H1 (cell line): ENCODE results near the gene LYZL4. TPM values are rescaled to one million over a fixed set of nuclear protein-coding genes. Genes with fewer than 3 reads are reported as not detected.

Experiments used
- CTCF ChIA-PET: fragments of 300-600 bp; sonication (Branson Sonifier 250); formaldehyde crosslinking; loops from one replicate; lab custom pipeline; 2021; ENCODE audit not compliant: partially characterized antibody; lab: Charles Lee
- POLR2A ChIA-PET: fragments of 300-600 bp; sonication (Branson Sonifier 250); formaldehyde crosslinking; loops from one replicate; lab custom pipeline; 2021; ENCODE audit warnings: inconsistent platforms; ENCODE audit not compliant: partially characterized antibody; lab: Charles Lee
- DNase-seq, 2 experiments: peaks; one replicate each; pipeline versions ENCODE4 v3.0.0 to v3.0.0-alpha.2; 2010 to 2022; ENCODE audit warnings: low spot score in 2 of 2, low read depth in 1 of 2, mixed read lengths in 1 of 2
- FAIRE-seq: peaks from 2 replicates; lab custom pipeline; 2011; peaks lifted over from hg19 to GRCh38; lab: Jason Lieb, UNC
- H2AFZ ChIP-seq: 2 replicates; pipeline ENCODE4 v1.8.1; 2012; ENCODE audit warnings: low read length, inconsistent platforms
- H2AK5ac ChIP-seq: 2 replicates; pipeline ENCODE4 v1.6.1; 2013; ENCODE audit warnings: low read depth, low read length
- H2BK120ac ChIP-seq: replicated peaks from 2 replicates; pipeline ENCODE3; 2013; ENCODE audit warnings: low read depth, low read length, inconsistent platforms
- H2BK12ac ChIP-seq: 2 replicates; pipeline ENCODE4 v1.6.1; 2013; ENCODE audit warnings: low read depth, low read length
- H2BK15ac ChIP-seq: 2 replicates; pipeline ENCODE4 v1.6.1; 2013; ENCODE audit warnings: low read length
- H2BK20ac ChIP-seq: 2 replicates; pipeline ENCODE4 v1.6.1; 2013; ENCODE audit warnings: low read length
- H2BK5ac ChIP-seq: 2 replicates; pipeline ENCODE4 v1.6.1; 2013; ENCODE audit warnings: low read depth, low read length
- H3K14ac ChIP-seq: 2 replicates; pipeline ENCODE4 v1.6.1; 2013; ENCODE audit warnings: inconsistent platforms; ENCODE audit not compliant: insufficient read length
- H3K18ac ChIP-seq: 2 replicates; pipeline ENCODE4 v1.6.1; 2013; ENCODE audit warnings: low read length; ENCODE audit errors: extremely low read depth
- H3K23ac ChIP-seq: 2 replicates; pipeline ENCODE4 v1.6.1; 2013; ENCODE audit warnings: inconsistent platforms; ENCODE audit not compliant: insufficient read length
- H3K23me2 ChIP-seq: 2 replicates; pipeline ENCODE4 v1.6.1; 2013; ENCODE audit warnings: low read depth, low read length
- H3K27ac ChIP-seq: 2 replicates; pipeline ENCODE4 v1.6.1; 2011; ENCODE audit warnings: low read depth, low read length, inconsistent platforms
- H3K27me3 ChIP-seq, 4 experiments: replicated peaks in 1 of 4; 1 replicate in 1 of 4; 2 replicates in 3 of 4; pipeline versions ENCODE4 v1.6.1 to v1.8.1; 2011 to 2013; ENCODE audit warnings: low read length in 3 of 4, mild to moderate bottlenecking in 3 of 4, inconsistent platforms in 2 of 4, mixed read lengths in 2 of 4, moderate library complexity in 1 of 4; ENCODE audit not compliant: control insufficient read depth in 3 of 4, insufficient read depth in 3 of 4; ENCODE audit errors: extremely low read depth in 1 of 4
- H3K36me3 ChIP-seq, 4 experiments: 2 replicates each; pipeline versions ENCODE4 v1.6.1 to v1.8.1; 2011 to 2013; ENCODE audit warnings: mild to moderate bottlenecking in 4 of 4, low read length in 3 of 4, moderate library complexity in 2 of 4, control low read depth in 1 of 4, inconsistent platforms in 1 of 4; ENCODE audit not compliant: insufficient read depth in 4 of 4, control insufficient read depth in 2 of 4
- H3K4ac ChIP-seq: replicated peaks from 2 replicates; pipeline ENCODE3; 2013; ENCODE audit warnings: low read length, low read depth, mixed read lengths, inconsistent platforms; ENCODE audit not compliant: insufficient read length
- H3K4me1 ChIP-seq, 4 experiments: replicated peaks in 1 of 4; 1 replicate in 1 of 4; 2 replicates in 3 of 4; pipeline versions ENCODE4 v1.6.1 to v1.8.1; 2011 to 2013; ENCODE audit warnings: low read length in 3 of 4, inconsistent platforms in 2 of 4, mixed read lengths in 1 of 4; ENCODE audit not compliant: insufficient read depth in 4 of 4, control insufficient read depth in 3 of 4
- H3K4me2 ChIP-seq, 2 experiments: 2 replicates each; pipeline versions ENCODE4 v1.6.1 to v1.8.1; 2011 to 2013; ENCODE audit warnings: low read depth in 2 of 2, low read length in 2 of 2, control low read depth in 1 of 2, inconsistent platforms in 1 of 2, mild to moderate bottlenecking in 1 of 2; ENCODE audit not compliant: insufficient read depth in 1 of 2
- H3K4me3 ChIP-seq, 4 experiments: fragments of 200-600, 300-600 bp in 1 of 4; sonication (generic), shearing (Covaris generic), sonication (Bioruptor Twin) in 1 of 4; 2 replicates each; pipeline versions ENCODE4 v1.5.1 to v1.8.1; 2011 to 2016; ENCODE audit warnings: low read length in 4 of 4, low read depth in 3 of 4, control low read depth in 2 of 4, inconsistent platforms in 2 of 4, mild to moderate bottlenecking in 2 of 4, mixed read lengths in 1 of 4, moderate library complexity in 1 of 4; ENCODE audit not compliant: insufficient read depth in 2 of 4; ENCODE audit errors: extremely low read depth in 1 of 4
- H3K56ac ChIP-seq: replicated peaks from 2 replicates; pipeline ENCODE3; 2013; ENCODE audit warnings: low read depth, mild to moderate bottlenecking, mixed read lengths, low read length, inconsistent platforms; ENCODE audit not compliant: insufficient read length
- H3K79me1 ChIP-seq: 2 replicates; pipeline ENCODE4 v1.6.1; 2013; ENCODE audit warnings: low read depth, low read length, control low read depth
- H3K79me2 ChIP-seq, 2 experiments: 2 replicates each; pipeline versions ENCODE4 v1.6.1 to v1.8.1; 2012 to 2013; ENCODE audit warnings: low read length in 2 of 2, mild to moderate bottlenecking in 2 of 2, inconsistent platforms in 1 of 2; ENCODE audit not compliant: insufficient read depth in 2 of 2, control insufficient read depth in 1 of 2
- H3K9ac ChIP-seq, 4 experiments: replicated peaks in 1 of 4; 1 replicate in 1 of 4; 2 replicates in 3 of 4; pipeline versions ENCODE4 v1.6.1 to v1.8.1; 2011 to 2013; ENCODE audit warnings: low read depth in 3 of 4, low read length in 3 of 4, control low read depth in 2 of 4, mild to moderate bottlenecking in 2 of 4, moderate library complexity in 2 of 4, inconsistent platforms in 1 of 4; ENCODE audit errors: extremely low read depth in 1 of 4
- H3K9me3 ChIP-seq, 2 experiments: 2 replicates each; pipeline versions ENCODE4 v1.6.1 to v1.8.1; 2012 to 2013; ENCODE audit warnings: mild to moderate bottlenecking in 2 of 2, moderate library complexity in 2 of 2, control low read depth in 1 of 2, inconsistent platforms in 1 of 2, low read depth in 1 of 2, low read length in 1 of 2, mixed read lengths in 1 of 2; ENCODE audit not compliant: insufficient read depth in 2 of 2
- H4K20me1 ChIP-seq, 2 experiments: replicated peaks in 1 of 2; 2 replicates each; pipeline versions ENCODE3 to v1.8.1; 2011 to 2013; ENCODE audit warnings: inconsistent platforms in 2 of 2, low read length in 2 of 2, mild to moderate bottlenecking in 1 of 2; ENCODE audit not compliant: insufficient read depth in 2 of 2, control insufficient read depth in 1 of 2
- H4K5ac ChIP-seq: 2 replicates; pipeline ENCODE4 v1.6.1; 2013; ENCODE audit warnings: low read length, low read depth, mixed read lengths, inconsistent platforms; ENCODE audit not compliant: insufficient read length
- H4K8ac ChIP-seq: 2 replicates; pipeline ENCODE4 v1.8.0; 2013; ENCODE audit warnings: mild to moderate bottlenecking, moderate library complexity, low read length, inconsistent platforms; ENCODE audit not compliant: insufficient read depth; ENCODE audit errors: extremely low read depth
- H4K91ac ChIP-seq: replicated peaks from 2 replicates; pipeline ENCODE3; 2013; ENCODE audit warnings: low read length, mixed read lengths, inconsistent platforms; ENCODE audit not compliant: insufficient read length
- KDM5A ChIP-seq: fragments of 200-600 bp; IDR thresholded peaks from 2 replicates; pipeline ENCODE4 v1.7.1; 2012; ENCODE audit warnings: mild to moderate bottlenecking, low read length, inconsistent platforms, mixed read lengths
- WGBS, 2 experiments: shearing (Covaris generic) in 1 of 2; methylation state at CpG; one replicate each; pipeline versions ENCODE4 v1.1.6 to v1.1.7; 2013 to 2015; ENCODE audit warnings: low lambda C conversion rate in 2 of 2, mixed read lengths in 2 of 2, inconsistent platforms in 1 of 2, low coverage in 1 of 2, missing lambda C conversion rate in 1 of 2; ENCODE audit not compliant: insufficient replicate concordance in 2 of 2, insufficient coverage in 1 of 2, insufficient read length in 1 of 2; ENCODE audit errors: extremely low coverage in 1 of 2, missing lambda C conversion rate in 1 of 2; 5-methylcytosine and 5-hydroxymethylcytosine counted together
- polyA plus RNA-seq, 7 experiments: library from polyadenylated mRNA; depleted of rRNA in 3 of 7; stranded (reverse) in 5 of 7; unstranded in 2 of 7; fragments of >200 nt in 5 of 7; fragments of 200-250 nt in 2 of 7; gene quantifications; 1 replicate in 5 of 7; 2 replicates in 1 of 7; 4 replicates in 1 of 7; pipeline versions ENCODE4 v1.2.1 to v1.2.3, GENCODE V29; 2011 to 2013; ENCODE audit warnings: missing spikeins in 2 of 7, mixed read lengths in 2 of 7
- total RNA-seq: library from RNA; stranded (reverse); fragmentation: NEBNext Ultra II Directional; extraction: Animal tissue kit (Norgen Biotek cat#: 25700); gene quantifications from 2 replicates; pipeline ENCODE4 v1.2.1, GENCODE V29; 2021

LYZL4 gene
- total and polyA plus RNA-seq, 2 of the 8 experiments (the other 6 are each of a cell fraction or from before 2014, with no cell fraction given) = not detected

DNA sequence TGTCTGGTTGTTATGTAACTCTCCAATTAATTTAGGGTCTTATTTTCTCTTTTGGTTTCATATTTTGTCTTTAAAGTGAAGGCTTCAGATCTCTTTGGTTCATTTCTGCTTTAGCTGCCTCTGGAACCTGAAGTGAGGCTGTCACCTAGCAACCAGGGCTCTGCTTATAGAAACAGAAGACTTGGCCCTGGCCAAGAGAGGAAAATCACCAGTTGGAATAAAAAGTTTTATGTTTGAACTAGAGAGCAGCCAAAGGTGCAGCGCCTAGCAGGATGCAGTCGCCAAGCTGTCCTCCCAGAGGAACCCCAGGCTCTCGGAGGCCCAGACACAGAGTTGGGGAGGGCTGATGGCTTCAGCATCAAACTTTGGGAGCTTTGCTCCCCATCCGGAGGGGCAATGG is 41.1 kb downstream of the LYZL4 start:
- ChIA-PET POLR2A (interaction anchor here (0.8 kb wide), 1 partner anchor 106 kb away, joined by 3 read pairs; no protein-coding TSS in a partner anchor), CTCF (interaction anchor here (0.7 to 1.7 kb wide), 8 partner anchors 8 to 178 kb away, joined by 3 to 5 read pairs (median 3); no protein-coding TSS in a partner anchor)
- Histone ChIP-seq H3K56ac (no peak overlapping the region), H3K27me3 (no peaks in the 10 kb centered on the region), H3K79me1 (no peaks in the 10 kb centered on the region), H3K4me1 (peaks cover 2 to 9% (median 4%) of the 10 kb centered on the region in 4 experiments; a peak in 6 of 7 replicates), H3K14ac (no peak overlapping the region), H3K79me2 (no peaks in the 10 kb centered on the region), H3K4me3 (peak overlapping the region in 2 of 4 experiments; percentile 10 to 16; a peak in 2 of 8 replicates), H2BK120ac (no peak overlapping the region), H2AFZ (no peak overlapping the region), H3K36me3 (0 out of 8 replicates have a peak, but pooled peaks cover 0 to 3% (median 0%) of the 10 kb centered on the region in 4 experiments), H2BK5ac (no peak overlapping the region), H2AK5ac (no peak overlapping the region), H2BK20ac (no peak overlapping the region), H3K4me2 (peak overlapping the region in 1 of 2 experiments; percentile 26; a peak in 1 of 4 replicates), H3K27ac (peak overlapping the region; percentile 67; the same call in 1 of the 2 replicates), H4K8ac (no peak overlapping the region), H3K23me2 (no peaks in the 10 kb centered on the region), H3K4ac (no peak overlapping the region), H2BK15ac (no peak overlapping the region), H3K9ac (no peak overlapping the region), H4K20me1 (no peaks in the 10 kb centered on the region), H3K23ac (no peak overlapping the region), H4K91ac (no peak overlapping the region), H3K18ac (no peak overlapping the region; the same call in 1 of the 2 replicates), H4K5ac (no peak overlapping the region), H2BK12ac (no peak overlapping the region), H3K9me3 (peaks cover 6 to 17% of the 10 kb centered on the region in 2 experiments; a peak in 3 of 4 replicates)
- WGBS, 2 experiments = 64% methylated on average over 4 of the region's 4 CpGs; no CpG with 5 or more reads in 1 of the 2 experiments
- no peak for DNase-seq
- no peak for FAIRE-seq
- no peak for TF ChIP-seq KDM5A
